HepG2 (cell line): Measurements from ENCODE around the gene TSPAN31. TPM values are rescaled to one million over a fixed set of nuclear protein-coding genes. Genes with fewer than 3 reads are reported as not detected.

Experiments used
- CBX2 ChIP-seq, 2 experiments: fragments of 200-600 bp in 1 of 2; sonication (generic); formaldehyde crosslinking in 1 of 2; IDR thresholded peaks; 2 replicates each; pipeline versions ENCODE4 v1.7.0 to v1.8.1; 2018 to 2022; ENCODE audit warnings: low read depth in 2 of 2, low read length in 1 of 2, mild to moderate bottlenecking in 1 of 2, missing genetic modification reagents in 1 of 2
- EP300 ChIP-seq, 3 experiments: sonication (generic) in 1 of 3; formaldehyde crosslinking in 1 of 3; IDR thresholded peaks; 2 replicates each; pipeline versions ENCODE4 v1.5.1 to v1.6.1; 2011 to 2020; ENCODE audit warnings: low read depth in 2 of 3, low read length in 2 of 3, borderline replicate concordance in 1 of 3, improper control_type of control experiment in 1 of 3, mild to moderate bottlenecking in 1 of 3, missing genetic modification reagents in 1 of 3, moderate library complexity in 1 of 3
- FOXO1 ChIP-seq: sonication (generic); formaldehyde crosslinking; IDR thresholded peaks from 2 replicates; pipeline ENCODE4 v1.4.0; 2020; ENCODE audit warnings: missing genetic modification reagents
- GTF2F1 ChIP-seq: fragments of 150-350 bp; IDR thresholded peaks from 2 replicates; pipeline ENCODE4 v1.6.1; 2014; ENCODE audit warnings: low read length
- GZF1 ChIP-seq: sonication (generic); formaldehyde crosslinking; IDR thresholded peaks from 2 replicates; pipeline ENCODE4 v1.5.1; 2020; ENCODE audit warnings: mild to moderate bottlenecking, missing genetic modification reagents
- IRX3 ChIP-seq: sonication (generic); formaldehyde crosslinking; IDR thresholded peaks from 2 replicates; pipeline ENCODE4 v1.8.1; 2023; ENCODE audit warnings: mild to moderate bottlenecking, low read depth, missing genetic modification reagents, borderline replicate concordance
- KDM5B ChIP-seq: sonication (generic); formaldehyde crosslinking; IDR thresholded peaks from 2 replicates; pipeline ENCODE4 v1.4.0; 2020; ENCODE audit warnings: missing genetic modification reagents, mild to moderate bottlenecking, borderline replicate concordance
- KLF16 ChIP-seq, 2 experiments: sonication (generic) in 1 of 2; formaldehyde crosslinking in 1 of 2; IDR thresholded peaks; 2 replicates each; pipeline versions ENCODE4 v1.6.1 to v1.8.0; 2016 to 2023; ENCODE audit warnings: missing genetic modification reagents in 2 of 2, missing compliant biosample characterization in 1 of 2
- MAFF ChIP-seq: IDR thresholded peaks from 2 replicates; pipeline ENCODE4 v1.6.1; 2011; ENCODE audit warnings: low read depth, low read length, improper control_type of control experiment
- MIER2 ChIP-seq: IDR thresholded peaks from 2 replicates; pipeline ENCODE4 v1.6.1; 2016; ENCODE audit warnings: missing biosample characterization, missing genetic modification reagents
- MTF1 ChIP-seq: sonication (generic); formaldehyde crosslinking; IDR thresholded peaks from 2 replicates; pipeline ENCODE4 v1.5.0; 2020; ENCODE audit warnings: missing genetic modification reagents
- RFXAP ChIP-seq: sonication (generic); formaldehyde crosslinking; IDR thresholded peaks from 2 replicates; pipeline ENCODE4 v1.4.0; 2020; ENCODE audit warnings: missing genetic modification reagents, borderline replicate concordance
- SRSF9 ChIP-seq: fragments of 200-400 bp; formaldehyde crosslinking; IDR thresholded peaks from 2 replicates; pipeline ENCODE4 v1.6.1; 2018; ENCODE audit warnings: borderline replicate concordance, mild to moderate bottlenecking, low read depth, low read length; ENCODE audit not compliant: insufficient read depth, poor library complexity, severe bottlenecking
- ZNF33B ChIP-seq: sonication (generic); formaldehyde crosslinking; IDR thresholded peaks from 2 replicates; pipeline ENCODE4 v1.5.1; 2020; ENCODE audit warnings: mild to moderate bottlenecking, missing genetic modification reagents
- ZNF383 ChIP-seq: sonication (generic); formaldehyde crosslinking; IDR thresholded peaks from 2 replicates; pipeline ENCODE4 v1.4.0; 2020; ENCODE audit warnings: missing genetic modification reagents, mild to moderate bottlenecking, borderline replicate concordance
- ZNF441 ChIP-seq: sonication (generic); formaldehyde crosslinking; IDR thresholded peaks from 2 replicates; pipeline ENCODE4 v1.7.0; 2021; ENCODE audit warnings: missing genetic modification reagents, borderline replicate concordance
- ZNF644 ChIP-seq: IDR thresholded peaks from 2 replicates; pipeline ENCODE4 v1.6.1; 2016; ENCODE audit warnings: low read depth
- polyA plus RNA-seq, 8 experiments: library from polyadenylated mRNA; depleted of rRNA in 3 of 8; stranded (reverse) in 7 of 8; unstranded in 1 of 8; fragments of >200 nt; fragmentation: Illumina TruSeq in 4 of 8; extraction: Trizol in 4 of 8; gene quantifications; 2 replicates each; pipeline versions ENCODE4 v1.2.1 to v1.2.3, GENCODE V29; 2011 to 2016; ENCODE audit warnings: low read depth in 4 of 8, missing spikeins in 1 of 8, mixed read lengths in 1 of 8; ENCODE audit not compliant: insufficient read depth in 1 of 8
- total RNA-seq, 5 experiments: library from RNA; depleted of rRNA; stranded (reverse); fragments of >200 nt; fragmentation: Illumina TruSeq; extraction: Trizol; gene quantifications; 2 replicates each; pipeline ENCODE4 v1.2.3, GENCODE V29; 2016; ENCODE audit warnings: low read depth in 1 of 5
- TF ChIP-seq, protein P1 (sequence below): sonication (generic); formaldehyde crosslinking; IDR thresholded peaks from 2 replicates; pipeline ENCODE4 v1.4.0; 2020; ENCODE audit warnings: missing genetic modification reagents, mild to moderate bottlenecking, borderline replicate concordance
- TF ChIP-seq, protein P2 (sequence below): sonication (generic); formaldehyde crosslinking; IDR thresholded peaks from 2 replicates; pipeline ENCODE4 v1.4.0; 2020; ENCODE audit warnings: missing genetic modification reagents, mild to moderate bottlenecking, borderline replicate concordance
- TF ChIP-seq, protein P3 (sequence below): sonication (generic); formaldehyde crosslinking; IDR thresholded peaks from 2 replicates; pipeline ENCODE4 v1.5.0; 2020; ENCODE audit warnings: missing genetic modification reagents
- TF ChIP-seq, protein P4 (sequence below): sonication (generic); formaldehyde crosslinking; IDR thresholded peaks from 2 replicates; pipeline ENCODE4 v1.5.1; 2020; ENCODE audit warnings: missing genetic modification reagents, mild to moderate bottlenecking, borderline replicate concordance

Gene TSPAN31
- total and polyA plus RNA-seq, 2 of the 13 experiments (the other 11 are each of a cell fraction or from before 2014, with no cell fraction given), result 10.4 to 24.6 TPM

DNA sequence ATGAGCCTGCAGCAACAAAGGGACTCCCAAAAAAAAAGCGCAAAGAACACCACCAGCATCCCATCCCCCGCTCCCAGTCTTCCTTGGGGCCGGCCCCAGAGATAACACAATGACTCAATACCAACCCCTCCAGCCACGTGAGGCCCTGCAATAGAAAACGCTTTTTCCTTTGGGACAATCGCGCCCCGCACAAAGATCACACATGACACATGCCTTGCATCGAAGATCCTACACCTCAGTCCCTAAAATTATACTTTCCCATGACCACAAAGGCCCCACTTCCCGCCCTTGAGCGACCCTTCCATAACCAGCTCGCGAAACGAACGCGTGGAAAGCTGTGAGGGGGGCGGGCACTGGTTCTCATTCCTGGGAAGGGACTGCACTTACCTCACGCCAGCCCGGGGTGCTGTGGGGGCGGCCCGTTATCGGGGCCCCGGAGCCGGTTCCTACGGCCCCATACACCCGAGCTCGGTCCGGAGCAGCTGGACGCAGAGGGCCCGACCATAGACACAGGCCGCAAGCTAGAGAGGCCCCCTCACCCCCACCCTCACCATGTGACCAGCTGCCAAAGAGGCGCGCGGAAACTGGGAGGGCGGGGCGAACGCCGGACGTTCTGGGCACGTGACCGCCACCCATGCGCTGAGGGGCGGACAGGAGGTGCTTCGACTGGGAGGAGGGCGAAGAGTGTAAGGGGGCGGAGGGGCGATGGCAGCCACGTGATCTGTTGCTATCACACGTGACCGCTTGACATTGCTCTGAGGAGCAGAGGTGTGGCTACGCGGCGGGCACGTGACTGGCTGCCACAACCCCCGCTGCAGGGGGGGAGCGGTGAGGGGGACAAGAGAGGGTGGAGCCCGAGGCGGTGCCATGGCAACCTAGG is 7.2 kb downstream of the TSPAN31 start, which contains the start of gene CDK4 (continued):
- TF ChIP-seq KLF16 (CRISPR knock-in tag; IDR thresholded peaks at IDR 0.05) (peak; percentile 48 to 94; a peak in 2 of 4 replicates), ZNF441 (CRISPR knock-in tag) (peak; percentile 91), IRX3 (no peak), MAFF (no peak), ZNF33B (CRISPR knock-in tag) (peak; percentile 93), CBX2 (IDR thresholded peaks at IDR 0.05; ENCODE audit: low read depth, low read length) (no peak), CBX2 (CRISPR knock-in tag; IDR thresholded peaks at IDR 0.05; ENCODE audit: low read depth) (no peak), ZNF383 (CRISPR knock-in tag) (peak; percentile 28; the same call in 1 of the 2 replicates), FOXO1 (CRISPR knock-in tag) (peak; percentile 65), GTF2F1 (0 out of 2 replicates have a peak, but pooled peaks have one; percentile 12), MTF1 (CRISPR knock-in tag) (no peak), KDM5B (CRISPR knock-in tag) (peak; percentile 71; the same call in 1 of the 2 replicates), GZF1 (no peak), SRSF9 (no peak), RFXAP (peak; percentile 99), MIER2 (CRISPR knock-in tag) (0 out of 2 replicates have a peak, but pooled peaks have one; percentile 57), ZNF644 (no peak), EP300 (IDR thresholded peaks at IDR 0.05; ENCODE audit: low read depth in 2 of 2, low read length in 2 of 2) (peak; percentile 33 to 73; a peak in 3 of 4 replicates), EP300 (CRISPR knock-in tag; IDR thresholded peaks at IDR 0.05; ENCODE audit: borderline replicate concordance) (peak; percentile 78; the same call in 1 of the 2 replicates)
- TF ChIP-seq, protein P1, sequence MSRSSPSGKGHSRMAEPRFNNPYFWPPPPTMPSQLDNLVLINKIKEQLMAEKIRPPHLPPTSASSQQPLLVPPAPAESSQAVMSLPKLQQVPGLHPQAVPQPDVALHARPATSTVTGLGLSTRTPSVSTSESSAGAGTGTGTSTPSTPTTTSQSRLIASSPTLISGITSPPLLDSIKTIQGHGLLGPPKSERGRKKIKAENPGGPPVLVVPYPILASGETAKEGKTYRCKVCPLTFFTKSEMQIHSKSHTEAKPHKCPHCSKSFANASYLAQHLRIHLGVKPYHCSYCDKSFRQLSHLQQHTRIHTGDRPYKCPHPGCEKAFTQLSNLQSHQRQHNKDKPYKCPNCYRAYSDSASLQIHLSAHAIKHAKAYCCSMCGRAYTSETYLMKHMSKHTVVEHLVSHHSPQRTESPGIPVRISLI (CRISPR knock-in tag), result peak; percentile 62; the same call in 1 of the 2 replicates
- TF ChIP-seq, protein P2, sequence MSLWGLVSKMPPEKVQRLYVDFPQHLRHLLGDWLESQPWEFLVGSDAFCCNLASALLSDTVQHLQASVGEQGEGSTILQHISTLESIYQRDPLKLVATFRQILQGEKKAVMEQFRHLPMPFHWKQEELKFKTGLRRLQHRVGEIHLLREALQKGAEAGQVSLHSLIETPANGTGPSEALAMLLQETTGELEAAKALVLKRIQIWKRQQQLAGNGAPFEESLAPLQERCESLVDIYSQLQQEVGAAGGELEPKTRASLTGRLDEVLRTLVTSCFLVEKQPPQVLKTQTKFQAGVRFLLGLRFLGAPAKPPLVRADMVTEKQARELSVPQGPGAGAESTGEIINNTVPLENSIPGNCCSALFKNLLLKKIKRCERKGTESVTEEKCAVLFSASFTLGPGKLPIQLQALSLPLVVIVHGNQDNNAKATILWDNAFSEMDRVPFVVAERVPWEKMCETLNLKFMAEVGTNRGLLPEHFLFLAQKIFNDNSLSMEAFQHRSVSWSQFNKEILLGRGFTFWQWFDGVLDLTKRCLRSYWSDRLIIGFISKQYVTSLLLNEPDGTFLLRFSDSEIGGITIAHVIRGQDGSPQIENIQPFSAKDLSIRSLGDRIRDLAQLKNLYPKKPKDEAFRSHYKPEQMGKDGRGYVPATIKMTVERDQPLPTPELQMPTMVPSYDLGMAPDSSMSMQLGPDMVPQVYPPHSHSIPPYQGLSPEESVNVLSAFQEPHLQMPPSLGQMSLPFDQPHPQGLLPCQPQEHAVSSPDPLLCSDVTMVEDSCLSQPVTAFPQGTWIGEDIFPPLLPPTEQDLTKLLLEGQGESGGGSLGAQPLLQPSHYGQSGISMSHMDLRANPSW (CRISPR knock-in tag), result no peak
- TF ChIP-seq, protein P3, sequence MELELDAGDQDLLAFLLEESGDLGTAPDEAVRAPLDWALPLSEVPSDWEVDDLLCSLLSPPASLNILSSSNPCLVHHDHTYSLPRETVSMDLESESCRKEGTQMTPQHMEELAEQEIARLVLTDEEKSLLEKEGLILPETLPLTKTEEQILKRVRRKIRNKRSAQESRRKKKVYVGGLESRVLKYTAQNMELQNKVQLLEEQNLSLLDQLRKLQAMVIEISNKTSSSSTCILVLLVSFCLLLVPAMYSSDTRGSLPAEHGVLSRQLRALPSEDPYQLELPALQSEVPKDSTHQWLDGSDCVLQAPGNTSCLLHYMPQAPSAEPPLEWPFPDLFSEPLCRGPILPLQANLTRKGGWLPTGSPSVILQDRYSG (CRISPR knock-in tag), result peak; percentile 80; the same call in 1 of the 2 replicates
- TF ChIP-seq, protein P4, sequence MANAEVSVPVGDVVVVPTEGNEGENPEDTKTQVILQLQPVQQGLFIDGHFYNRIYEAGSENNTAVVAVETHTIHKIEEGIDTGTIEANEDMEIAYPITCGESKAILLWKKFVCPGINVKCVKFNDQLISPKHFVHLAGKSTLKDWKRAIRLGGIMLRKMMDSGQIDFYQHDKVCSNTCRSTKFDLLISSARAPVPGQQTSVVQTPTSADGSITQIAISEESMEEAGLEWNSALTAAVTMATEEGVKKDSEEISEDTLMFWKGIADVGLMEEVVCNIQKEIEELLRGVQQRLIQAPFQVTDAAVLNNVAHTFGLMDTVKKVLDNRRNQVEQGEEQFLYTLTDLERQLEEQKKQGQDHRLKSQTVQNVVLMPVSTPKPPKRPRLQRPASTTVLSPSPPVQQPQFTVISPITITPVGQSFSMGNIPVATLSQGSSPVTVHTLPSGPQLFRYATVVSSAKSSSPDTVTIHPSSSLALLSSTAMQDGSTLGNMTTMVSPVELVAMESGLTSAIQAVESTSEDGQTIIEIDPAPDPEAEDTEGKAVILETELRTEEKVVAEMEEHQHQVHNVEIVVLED (CRISPR knock-in tag), result peak; percentile 87
